ENCODE data around the gene ELOA. TPM values are rescaled to one million over a fixed set of nuclear protein-coding genes. Genes with fewer than 3 reads are reported as not detected.

ELOA gene
- total and polyA plus RNA-seq, 2 of the 13 experiments (the other 11 are each of a cell fraction or from before 2014, with no cell fraction given), result 14.2 to 28.5 TPM

DNA sequence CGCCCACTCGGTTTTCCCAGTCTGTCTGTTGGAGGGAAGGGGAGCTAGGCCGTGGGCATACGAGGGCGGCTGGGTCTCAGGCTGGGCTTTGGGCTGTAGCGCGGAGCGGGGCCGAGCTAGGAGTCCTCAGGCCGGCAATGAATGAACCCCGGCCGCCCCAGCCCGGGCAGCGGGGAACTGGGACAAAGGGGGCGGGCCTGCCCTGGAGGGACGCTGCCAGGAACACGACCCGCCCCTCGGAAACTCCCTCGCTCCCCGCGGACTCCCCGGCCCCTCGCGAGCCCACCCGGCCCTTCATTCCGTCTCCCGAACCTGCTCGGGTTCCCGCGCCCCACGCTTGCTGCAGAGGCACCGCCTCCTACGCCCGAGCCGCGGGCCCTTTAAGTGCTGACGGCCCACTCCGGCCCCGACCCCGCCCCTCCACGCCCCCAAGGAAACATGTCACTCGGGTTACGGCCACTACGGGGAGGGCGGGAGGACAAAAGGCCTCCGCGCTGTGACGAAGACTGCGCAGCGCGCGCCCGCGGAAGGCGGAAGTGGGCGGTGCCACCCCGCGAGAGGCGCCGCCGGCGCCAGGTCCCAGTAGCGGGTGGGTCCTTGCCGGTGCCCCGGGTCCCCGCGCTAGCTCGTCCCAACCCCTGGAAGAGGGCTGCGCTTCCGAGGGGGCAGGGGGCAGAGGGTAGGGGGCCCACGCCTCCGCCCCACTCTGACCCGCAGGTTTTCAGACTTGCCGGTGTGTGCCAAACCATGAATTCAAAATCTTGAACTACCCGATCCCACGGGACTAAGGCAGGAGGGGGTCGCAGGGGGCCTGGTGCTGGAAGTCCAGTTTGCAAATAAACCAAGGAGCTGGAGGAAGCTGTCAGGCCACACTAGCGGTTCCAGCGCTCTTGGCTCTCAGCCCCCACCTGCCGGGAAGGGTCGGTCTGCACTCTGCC, 57.4 kb downstream of the ELOA start, which contains the start of gene GALE (continued):
- TF ChIP-seq RNF2 (conservative IDR thresholded peaks at IDR 0.05; ENCODE audit: low read depth) (no peak), ZNF431 (CRISPR knock-in tag; IDR thresholded peaks at IDR 0.05; ENCODE audit: borderline replicate concordance, low read depth) (no peak), ZNF235 (CRISPR knock-in tag; IDR thresholded peaks at IDR 0.05; ENCODE audit: borderline replicate concordance) (0 out of 2 replicates have a peak, but pooled peaks have one; percentile 53), U2AF1 (optimal IDR thresholded peaks at IDR 0.05; ENCODE audit: low read depth, low read length) (no peak), ZBTB42 (CRISPR knock-in tag; IDR thresholded peaks at IDR 0.05) (no peak), TCF12 (IDR thresholded peaks at IDR 0.05) (no peak), TCF12 (CRISPR knock-in tag; IDR thresholded peaks at IDR 0.05) (0 out of 2 replicates have a peak, but pooled peaks have one; percentile 15), UBTF (CRISPR knock-in tag; IDR thresholded peaks at IDR 0.05) (peak; percentile 71; the same call in 1 of the 2 replicates), GMEB2 (CRISPR knock-in tag; IDR thresholded peaks at IDR 0.05; ENCODE audit: low read depth) (peak; percentile 57; the same call in 1 of the 2 replicates), ZNF414 (CRISPR knock-in tag; IDR thresholded peaks at IDR 0.05) (no peak), ZNF350 (CRISPR knock-in tag; IDR thresholded peaks at IDR 0.05; ENCODE audit: borderline replicate concordance, low read depth) (no peak), ZNF598 (CRISPR knock-in tag; IDR thresholded peaks at IDR 0.05; ENCODE audit: borderline replicate concordance) (no peak), FOSL2 (CRISPR knock-in tag; IDR thresholded peaks at IDR 0.05) (peak; percentile 48), CREB1 (IDR thresholded peaks at IDR 0.05) (peak; percentile 84), CREB1 (CRISPR knock-in tag; IDR thresholded peaks at IDR 0.05) (peak; percentile 93), POLR2G (IDR thresholded peaks at IDR 0.05; ENCODE audit: low read depth, low read length) (peak; percentile 82)
- TF ChIP-seq, protein P1, sequence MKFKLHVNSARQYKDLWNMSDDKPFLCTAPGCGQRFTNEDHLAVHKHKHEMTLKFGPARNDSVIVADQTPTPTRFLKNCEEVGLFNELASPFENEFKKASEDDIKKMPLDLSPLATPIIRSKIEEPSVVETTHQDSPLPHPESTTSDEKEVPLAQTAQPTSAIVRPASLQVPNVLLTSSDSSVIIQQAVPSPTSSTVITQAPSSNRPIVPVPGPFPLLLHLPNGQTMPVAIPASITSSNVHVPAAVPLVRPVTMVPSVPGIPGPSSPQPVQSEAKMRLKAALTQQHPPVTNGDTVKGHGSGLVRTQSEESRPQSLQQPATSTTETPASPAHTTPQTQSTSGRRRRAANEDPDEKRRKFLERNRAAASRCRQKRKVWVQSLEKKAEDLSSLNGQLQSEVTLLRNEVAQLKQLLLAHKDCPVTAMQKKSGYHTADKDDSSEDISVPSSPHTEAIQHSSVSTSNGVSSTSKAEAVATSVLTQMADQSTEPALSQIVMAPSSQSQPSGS (CRISPR knock-in tag; IDR thresholded peaks at IDR 0.05), result peak; percentile 43; the same call in 1 of the 2 replicates
- TF ChIP-seq, protein P2, sequence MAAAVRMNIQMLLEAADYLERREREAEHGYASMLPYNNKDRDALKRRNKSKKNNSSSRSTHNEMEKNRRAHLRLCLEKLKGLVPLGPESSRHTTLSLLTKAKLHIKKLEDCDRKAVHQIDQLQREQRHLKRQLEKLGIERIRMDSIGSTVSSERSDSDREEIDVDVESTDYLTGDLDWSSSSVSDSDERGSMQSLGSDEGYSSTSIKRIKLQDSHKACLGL (CRISPR knock-in tag; IDR thresholded peaks at IDR 0.05), result peak; percentile 22; the same call in 1 of the 2 replicates
- TF ChIP-seq, protein P3, sequence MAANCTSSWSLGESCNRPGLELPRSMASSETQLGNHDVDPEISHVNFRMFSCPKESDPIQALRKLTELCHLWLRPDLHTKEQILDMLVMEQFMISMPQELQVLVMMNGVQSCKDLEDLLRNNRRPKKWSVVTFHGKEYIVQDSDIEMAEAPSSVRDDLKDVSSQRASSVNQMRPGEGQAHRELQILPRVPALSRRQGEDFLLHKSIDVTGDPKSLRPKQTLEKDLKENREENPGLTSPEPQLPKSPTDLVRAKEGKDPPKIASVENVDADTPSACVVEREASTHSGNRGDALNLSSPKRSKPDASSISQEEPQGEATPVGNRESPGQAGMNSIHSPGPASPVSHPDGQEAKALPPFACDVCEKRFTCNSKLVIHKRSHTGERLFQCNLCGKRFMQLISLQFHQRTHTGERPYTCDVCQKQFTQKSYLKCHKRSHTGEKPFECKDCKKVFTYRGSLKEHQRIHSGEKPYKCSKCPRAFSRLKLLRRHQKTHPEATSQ (CRISPR knock-in tag; IDR thresholded peaks at IDR 0.05; ENCODE audit: borderline replicate concordance), result no peak
